PFSK-1 (cell line): ENCODE data around the gene NUFIP2.

Experiments used
- POLR2AphosphoS5 ChIP-seq: IDR thresholded peaks from 2 replicates; pipeline ENCODE4 v1.6.1; 2012; ENCODE audit warnings: low read depth, mild to moderate bottlenecking, control low read depth, low read length, moderate library complexity
- SIN3A ChIP-seq: IDR thresholded peaks from 2 replicates; pipeline ENCODE4 v1.6.1; 2012; ENCODE audit warnings: mild to moderate bottlenecking, low read length, moderate library complexity, borderline replicate concordance; ENCODE audit not compliant: insufficient read depth
- TAF1 ChIP-seq: IDR thresholded peaks from 2 replicates; pipeline ENCODE4 v1.6.1; 2012; ENCODE audit warnings: low read length, control low read depth, borderline replicate concordance; ENCODE audit not compliant: insufficient read depth
- TF ChIP-seq, protein P1 (sequence below), 2 experiments: IDR thresholded peaks; 2 replicates each; pipeline versions ENCODE4 v1.6.1 to v1.8.0; 2011 to 2012; ENCODE audit warnings: low read depth in 2 of 2, low read length in 2 of 2, control low read depth in 1 of 2, inconsistent platforms in 1 of 2, mild to moderate bottlenecking in 1 of 2, moderate library complexity in 1 of 2; ENCODE audit not compliant: insufficient read depth in 1 of 2

DNA sequence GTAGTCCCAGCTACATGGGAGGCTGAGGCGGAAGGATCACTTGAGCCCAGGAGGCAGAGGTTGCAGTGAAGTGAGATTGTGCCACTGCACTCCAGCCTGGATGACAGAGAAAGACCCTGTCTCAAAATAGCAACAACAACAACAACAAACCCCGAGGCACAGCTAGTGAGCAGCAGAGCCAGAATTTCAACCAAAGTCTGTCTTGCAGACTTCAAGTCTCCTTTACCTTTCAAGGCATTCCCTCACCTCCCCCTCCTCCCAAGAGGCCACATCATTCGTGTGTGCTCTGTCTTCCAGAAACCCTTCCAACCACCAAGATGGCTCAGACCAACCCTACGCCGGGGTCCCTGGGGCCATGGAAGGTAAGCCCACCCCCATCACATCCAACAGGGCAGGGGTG is 45.1 kb downstream of the NUFIP2 start:
- TF ChIP-seq, protein P1, sequence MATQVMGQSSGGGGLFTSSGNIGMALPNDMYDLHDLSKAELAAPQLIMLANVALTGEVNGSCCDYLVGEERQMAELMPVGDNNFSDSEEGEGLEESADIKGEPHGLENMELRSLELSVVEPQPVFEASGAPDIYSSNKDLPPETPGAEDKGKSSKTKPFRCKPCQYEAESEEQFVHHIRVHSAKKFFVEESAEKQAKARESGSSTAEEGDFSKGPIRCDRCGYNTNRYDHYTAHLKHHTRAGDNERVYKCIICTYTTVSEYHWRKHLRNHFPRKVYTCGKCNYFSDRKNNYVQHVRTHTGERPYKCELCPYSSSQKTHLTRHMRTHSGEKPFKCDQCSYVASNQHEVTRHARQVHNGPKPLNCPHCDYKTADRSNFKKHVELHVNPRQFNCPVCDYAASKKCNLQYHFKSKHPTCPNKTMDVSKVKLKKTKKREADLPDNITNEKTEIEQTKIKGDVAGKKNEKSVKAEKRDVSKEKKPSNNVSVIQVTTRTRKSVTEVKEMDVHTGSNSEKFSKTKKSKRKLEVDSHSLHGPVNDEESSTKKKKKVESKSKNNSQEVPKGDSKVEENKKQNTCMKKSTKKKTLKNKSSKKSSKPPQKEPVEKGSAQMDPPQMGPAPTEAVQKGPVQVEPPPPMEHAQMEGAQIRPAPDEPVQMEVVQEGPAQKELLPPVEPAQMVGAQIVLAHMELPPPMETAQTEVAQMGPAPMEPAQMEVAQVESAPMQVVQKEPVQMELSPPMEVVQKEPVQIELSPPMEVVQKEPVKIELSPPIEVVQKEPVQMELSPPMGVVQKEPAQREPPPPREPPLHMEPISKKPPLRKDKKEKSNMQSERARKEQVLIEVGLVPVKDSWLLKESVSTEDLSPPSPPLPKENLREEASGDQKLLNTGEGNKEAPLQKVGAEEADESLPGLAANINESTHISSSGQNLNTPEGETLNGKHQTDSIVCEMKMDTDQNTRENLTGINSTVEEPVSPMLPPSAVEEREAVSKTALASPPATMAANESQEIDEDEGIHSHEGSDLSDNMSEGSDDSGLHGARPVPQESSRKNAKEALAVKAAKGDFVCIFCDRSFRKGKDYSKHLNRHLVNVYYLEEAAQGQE (IDR thresholded peaks at IDR 0.05; ENCODE audit: insufficient read depth in 1 of 2, low read depth in 2 of 2, low read length in 2 of 2), result no peak
- TF ChIP-seq SIN3A, result no peak
- TF ChIP-seq POLR2AphosphoS5, result no peak
- no peak for TF ChIP-seq TAF1
